Hepatocyte (in vitro differentiated cells): ENCODE measurements around the gene NDUFB11.

ENCODE experiments used
- EZH2 ChIP-seq: fragments of 200-600 bp; sonication (generic); IDR thresholded peaks from 2 replicates; pipeline ENCODE4 v1.6.1; 2016; ENCODE audit warnings: antibody characterized with exemption, mild to moderate bottlenecking, borderline replicate concordance
- TF ChIP-seq, protein P1 (sequence below): fragments of 200-600 bp; sonication (generic); IDR thresholded peaks from 2 replicates; pipeline ENCODE4 v1.5.1; 2016; ENCODE audit warnings: antibody characterized with exemption, mild to moderate bottlenecking; ENCODE audit not compliant: poor library complexity

DNA sequence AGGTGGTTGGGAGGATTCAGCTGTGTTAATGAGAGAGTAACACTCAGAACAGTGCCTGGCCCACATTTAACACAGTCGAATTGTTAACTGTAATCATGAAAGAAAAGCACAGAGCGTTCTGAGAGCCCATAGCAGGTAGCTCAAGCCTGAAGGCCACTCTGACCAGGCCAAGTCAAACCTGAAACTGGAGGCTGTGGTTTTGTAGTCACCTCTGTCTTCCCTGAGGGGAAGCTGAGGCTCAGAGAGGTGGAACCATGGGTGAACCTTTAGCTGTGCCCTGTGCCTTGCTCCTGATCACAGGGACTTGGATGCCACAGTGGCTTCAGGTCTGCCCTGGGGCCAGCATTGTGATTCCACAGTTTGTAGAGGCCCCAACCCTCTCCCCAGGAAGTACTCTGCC lies 32.6 kb upstream of the NDUFB11 start:
- TF ChIP-seq, protein P1, sequence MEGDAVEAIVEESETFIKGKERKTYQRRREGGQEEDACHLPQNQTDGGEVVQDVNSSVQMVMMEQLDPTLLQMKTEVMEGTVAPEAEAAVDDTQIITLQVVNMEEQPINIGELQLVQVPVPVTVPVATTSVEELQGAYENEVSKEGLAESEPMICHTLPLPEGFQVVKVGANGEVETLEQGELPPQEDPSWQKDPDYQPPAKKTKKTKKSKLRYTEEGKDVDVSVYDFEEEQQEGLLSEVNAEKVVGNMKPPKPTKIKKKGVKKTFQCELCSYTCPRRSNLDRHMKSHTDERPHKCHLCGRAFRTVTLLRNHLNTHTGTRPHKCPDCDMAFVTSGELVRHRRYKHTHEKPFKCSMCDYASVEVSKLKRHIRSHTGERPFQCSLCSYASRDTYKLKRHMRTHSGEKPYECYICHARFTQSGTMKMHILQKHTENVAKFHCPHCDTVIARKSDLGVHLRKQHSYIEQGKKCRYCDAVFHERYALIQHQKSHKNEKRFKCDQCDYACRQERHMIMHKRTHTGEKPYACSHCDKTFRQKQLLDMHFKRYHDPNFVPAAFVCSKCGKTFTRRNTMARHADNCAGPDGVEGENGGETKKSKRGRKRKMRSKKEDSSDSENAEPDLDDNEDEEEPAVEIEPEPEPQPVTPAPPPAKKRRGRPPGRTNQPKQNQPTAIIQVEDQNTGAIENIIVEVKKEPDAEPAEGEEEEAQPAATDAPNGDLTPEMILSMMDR: no peak
- TF ChIP-seq EZH2: no peak
